ENCODE data around the gene ZCCHC18. TPM values are rescaled to one million over a fixed set of nuclear protein-coding genes. Genes with fewer than 3 reads are reported as not detected.
A peak's percentile ranks its signal among the peaks of the same experiment; 100 is the strongest.

ZCCHC18 gene
- polyA plus RNA-seq, 4 donors: 4.3 to 7.1 (median 5.6) TPM

GRCh38 chrX:104130808-104131207 is 18.5 kb downstream of the ZCCHC18 start:
- no peak for DNase-seq (ENCODE audit: low read depth in 4 of 4, low spot score in 3 of 4)

- no peak for DNase-seq (ENCODE audit: low read depth in 4 of 4, low spot score in 3 of 4)
Measured at GRCh38 chrX:104134583-104135261, 22.4 kb downstream of the ZCCHC18 start.

- DNase-seq (ENCODE audit: low read depth in 4 of 4, low spot score in 3 of 4): no peak
Measured at GRCh38 chrX:104135677-104136076, 23.4 kb downstream of the ZCCHC18 start.

- peak in 2 of 4 donors; percentile 66 to 71 for DNase-seq (ENCODE audit: low read depth in 4 of 4, low spot score in 3 of 4)
Measured at GRCh38 chrX:104136241-104137019, 24.1 kb downstream of the ZCCHC18 start.

- no peak for DNase-seq (ENCODE audit: low read depth in 4 of 4, low spot score in 3 of 4)
Measured at GRCh38 chrX:104137496-104137895, 25.2 kb downstream of the ZCCHC18 start.

GRCh38 chrX:104141087-104141760 is 28.9 kb downstream of the ZCCHC18 start:
- DNase-seq (ENCODE audit: low read depth in 4 of 4, low spot score in 3 of 4): no peak

- no peak for DNase-seq (ENCODE audit: low read depth in 4 of 4, low spot score in 3 of 4)
Measured at GRCh38 chrX:104151037-104151436, 38.7 kb downstream of the ZCCHC18 start.

GRCh38 chrX:104156630-104157529 is 44.6 kb downstream of the ZCCHC18 start, which contains the start of gene SLC25A53:
Gene SLC25A53 (minus strand): TSS chrX:104157009. CDS start chrX:104105257, 51,752 bp downstream.
- peak in 3 of 4 donors; percentile 67 to 76 (median 67) for DNase-seq (ENCODE audit: low read depth in 4 of 4, low spot score in 3 of 4)

Other genes with a start within 250 kb of the ZCCHC18 start
- 10 to 100 TPM; 23.2 to 27.0 (median 23.9) TPM for gene TMSB15B, start 149.9 kb upstream of the ZCCHC18 start, polyA plus RNA-seq (ENCODE audit: insufficient read length in 4 of 4)
- under 1 TPM in 1 of 4 donors, not detected in 3; 0.40 TPM for gene H2BW1, start 98.8 kb upstream of the ZCCHC18 start, polyA plus RNA-seq (ENCODE audit: insufficient read length in 4 of 4)
- gene H2BW2, start 72.6 kb upstream of the ZCCHC18 start, polyA plus RNA-seq (ENCODE audit: insufficient read length in 4 of 4): 1 to 10 TPM in 2 of 4 donors, under 1 TPM in 2; 0.66 to 1.2 (median 0.93) TPM
- 10 to 100 TPM; 11.0 to 17.1 (median 13.1) TPM for gene TMSB15C, start 36.3 kb upstream of the ZCCHC18 start, polyA plus RNA-seq (ENCODE audit: insufficient read length in 4 of 4)
- gene SLC25A53, start 44.5 kb downstream of the ZCCHC18 start, polyA plus RNA-seq (ENCODE audit: insufficient read length in 4 of 4): 10 to 100 TPM in 3 of 4 donors, 1 to 10 TPM in 1; 8.9 to 12.8 (median 11.4) TPM
- gene FAM199X, start 53.9 kb downstream of the ZCCHC18 start, polyA plus RNA-seq (ENCODE audit: insufficient read length in 4 of 4): 10 to 100 TPM; 21.3 to 48.1 (median 42.5) TPM
- gene ESX1, start 142.4 kb downstream of the ZCCHC18 start, polyA plus RNA-seq (ENCODE audit: insufficient read length in 4 of 4): not detected